HG03342 (cell line): ENCODE data around the gene FBLN2.

Source experiments
- ATAC-seq: cut with Tn5 transposase; IDR thresholded peaks from one replicate; pipeline ENCODE4 v1.9.1; 2021; ENCODE audit warnings: mild to moderate bottlenecking, moderate library complexity; ENCODE audit not compliant: unreplicated experiment

The FBLN2 gene

GRCh38 chr3:13565581-13566452, 16.9 kb downstream of the FBLN2 start:
- ATAC-seq: no peak

DNA sequence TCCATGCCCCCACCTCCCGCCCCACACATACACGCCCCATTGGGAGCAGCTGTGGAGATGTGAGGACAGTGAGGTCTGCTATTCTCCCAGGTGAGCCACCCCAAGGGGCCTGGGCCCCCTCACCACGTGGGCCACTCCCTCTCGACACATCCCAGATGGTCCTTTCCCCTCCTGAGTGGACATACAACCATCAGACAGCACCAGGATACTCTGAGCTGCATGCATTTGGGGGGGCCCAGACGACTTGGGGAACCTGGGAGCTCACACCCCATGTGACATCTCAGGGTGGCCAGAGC, 17.5 kb downstream of the FBLN2 start:
- no peak for ATAC-seq

DNA sequence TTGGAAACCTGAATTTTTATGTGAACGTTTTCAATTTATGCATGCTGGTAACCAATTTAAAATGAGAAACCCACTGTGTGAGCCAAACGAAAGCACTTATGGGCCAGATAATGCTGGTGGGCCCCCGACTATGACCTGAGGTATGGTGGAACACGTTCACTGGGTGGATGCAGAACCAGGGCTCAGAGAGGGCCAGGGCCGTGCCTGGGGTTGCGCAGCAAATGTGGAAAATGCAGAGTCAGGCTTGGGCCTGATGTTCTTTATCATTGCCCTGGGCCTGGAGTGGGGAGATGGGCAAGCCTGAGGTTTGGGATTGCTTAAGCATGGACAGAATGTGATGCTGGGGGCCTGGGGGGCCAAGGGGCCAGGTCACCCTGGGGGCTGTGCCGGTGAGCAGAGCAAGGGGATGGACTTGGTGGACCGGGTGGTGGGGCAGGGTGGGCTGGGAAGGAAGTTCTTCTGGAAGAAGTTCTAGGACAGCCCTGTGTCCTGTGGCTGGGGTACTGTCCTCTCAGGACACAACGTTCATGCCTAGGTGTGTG, 17.9 kb downstream of the FBLN2 start:
- no peak for ATAC-seq

GRCh38 chr3:13567684-13568514, 19.0 kb downstream of the FBLN2 start:
- no peak for ATAC-seq

GRCh38 chr3:13568515-13569028, 19.6 kb downstream of the FBLN2 start:
- no peak for ATAC-seq

DNA sequence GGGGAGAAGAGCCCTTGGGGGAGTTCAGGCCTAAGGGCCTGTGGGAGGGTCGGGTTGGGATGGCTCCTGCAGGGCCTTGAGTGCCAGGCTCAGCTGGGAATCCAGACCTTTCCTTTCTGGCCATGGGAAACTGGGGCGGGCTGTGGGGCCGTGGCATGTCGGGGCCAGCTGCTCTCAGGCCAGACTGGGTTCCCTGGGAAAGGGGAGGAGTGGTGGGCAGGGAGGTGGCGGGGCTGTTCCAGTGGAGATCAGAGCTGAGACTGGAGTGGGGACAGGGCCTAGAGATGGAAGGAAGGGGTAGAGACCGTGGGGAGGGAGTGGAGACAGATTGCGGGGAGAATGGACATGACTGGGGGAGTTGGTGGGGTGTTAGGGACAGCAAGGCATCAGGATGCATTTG, 20.3 kb downstream of the FBLN2 start:
- ATAC-seq: no peak

DNA sequence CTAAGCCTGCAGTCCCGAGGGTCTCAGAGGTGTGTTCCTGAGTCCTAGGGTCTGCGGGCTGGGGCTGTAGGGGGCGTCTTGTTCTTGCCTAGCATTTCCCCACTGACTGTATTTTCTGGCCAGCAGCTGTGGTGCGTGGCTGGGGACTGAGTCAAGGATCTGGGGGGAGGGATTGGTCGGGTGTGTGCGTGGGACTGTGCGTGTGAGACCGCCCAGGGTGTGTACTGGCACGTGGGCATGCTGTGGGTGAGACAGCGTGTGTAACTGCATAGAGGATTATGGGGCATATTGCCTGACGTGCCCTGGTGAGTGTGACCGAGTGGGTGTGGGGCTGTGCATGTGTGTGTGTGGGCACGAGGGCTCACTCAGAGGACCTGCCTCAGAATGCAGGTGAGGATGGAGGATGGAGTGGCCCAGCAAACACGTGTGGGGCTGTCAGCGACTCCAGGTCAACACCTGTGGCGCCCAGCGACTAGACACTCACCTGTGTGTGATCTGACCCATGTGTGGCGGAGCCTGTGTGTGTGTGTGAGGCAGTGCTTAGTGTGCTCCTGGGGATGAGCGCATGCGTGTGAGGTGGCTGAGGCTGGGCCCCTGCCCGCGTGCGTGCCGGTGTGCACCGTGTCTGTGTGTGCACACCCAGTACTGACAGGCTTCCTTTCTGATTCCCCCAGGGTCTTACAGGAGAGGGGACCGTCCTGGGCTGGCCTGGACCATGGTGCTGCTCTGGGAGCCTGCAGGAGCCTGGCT, 20.9 kb downstream of the FBLN2 start:
- no peak for ATAC-seq

GRCh38 chr3:13570391-13571194, 21.7 kb downstream of the FBLN2 start:
- ATAC-seq: no peak

- ATAC-seq: no peak
Observed at GRCh38 chr3:13571264-13571663, 22.3 kb downstream of the FBLN2 start.

DNA sequence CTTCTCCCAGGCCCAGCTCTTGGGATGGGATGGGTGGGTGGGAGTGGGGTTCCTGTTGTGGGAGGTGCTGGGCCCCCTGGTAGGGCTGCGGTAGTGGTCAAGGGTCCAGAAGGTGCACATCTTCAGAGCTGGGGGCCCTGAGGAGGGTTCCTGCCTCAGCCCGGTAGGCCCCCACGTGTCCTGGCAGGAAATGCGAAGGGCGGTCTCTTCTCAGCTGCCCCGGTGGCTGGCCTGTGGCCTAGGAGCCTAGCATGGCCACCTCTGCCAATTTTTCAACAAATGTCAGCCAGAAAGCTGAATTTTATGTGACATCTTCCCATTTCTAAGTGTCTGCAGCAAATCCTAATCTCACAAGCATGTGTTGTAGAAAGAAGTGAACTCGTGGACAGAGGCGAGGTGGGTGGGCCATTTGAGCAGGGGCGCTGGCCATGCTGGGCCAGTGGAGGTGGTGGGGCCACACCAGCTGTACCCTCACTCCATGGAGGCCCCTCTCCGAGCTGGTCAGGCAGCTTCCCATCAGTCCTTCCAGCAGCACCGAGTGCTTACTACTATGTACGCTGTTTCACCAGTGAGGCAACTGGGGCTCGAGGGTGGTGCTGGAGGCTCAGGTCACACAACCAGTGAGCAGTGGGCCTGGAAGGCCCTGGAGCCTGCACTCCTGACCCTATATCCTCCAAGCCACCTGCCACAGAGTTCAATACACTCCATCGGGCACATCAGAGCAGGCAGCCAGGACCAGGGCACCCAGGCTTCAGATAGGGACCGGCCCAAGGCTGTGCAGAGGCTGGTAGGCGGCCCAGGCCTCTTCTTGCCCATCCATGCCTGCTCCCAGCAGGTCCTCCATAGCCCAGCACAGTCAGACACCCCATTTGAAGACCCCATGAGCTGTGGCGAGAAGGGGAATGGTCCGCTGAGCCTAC, 23.2 kb downstream of the FBLN2 start:
- ATAC-seq: no peak

DNA sequence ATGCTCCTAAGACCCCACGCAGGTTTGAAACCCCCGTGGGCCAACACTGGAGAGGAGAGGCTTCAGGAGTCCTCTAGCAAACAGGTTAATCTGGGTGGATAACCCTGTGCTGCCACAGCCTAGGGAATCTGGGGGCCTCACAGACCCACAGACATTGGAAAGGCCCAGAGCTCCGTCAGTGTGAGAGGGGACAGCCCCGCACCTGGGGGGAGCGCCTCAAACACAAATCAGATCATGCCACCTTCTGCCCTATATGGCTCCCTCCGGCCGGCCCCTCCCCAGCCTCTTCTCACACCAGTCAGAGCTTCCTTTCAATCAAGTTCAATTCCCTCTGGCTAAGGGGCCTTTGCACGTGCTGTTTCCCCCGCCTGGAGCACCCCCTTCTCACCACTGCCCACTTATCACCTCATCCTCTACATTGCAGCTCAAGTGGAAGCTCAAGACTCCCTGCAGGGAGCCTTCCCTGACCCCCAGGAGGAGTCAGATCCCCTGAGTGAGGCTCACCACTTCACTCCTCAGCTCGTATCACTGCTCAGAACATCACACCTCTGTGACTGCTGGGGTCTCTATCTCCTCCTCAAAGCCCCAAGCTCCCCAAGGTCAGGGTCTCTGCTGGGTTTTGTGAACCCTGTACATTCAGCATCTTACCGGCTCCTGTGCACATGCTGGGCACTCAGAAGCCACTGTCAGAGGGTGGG, 24.1 kb downstream of the FBLN2 start:
- no peak for ATAC-seq

- no peak for ATAC-seq
Observed at GRCh38 chr3:13574083-13574797, 25.3 kb downstream of the FBLN2 start.

DNA sequence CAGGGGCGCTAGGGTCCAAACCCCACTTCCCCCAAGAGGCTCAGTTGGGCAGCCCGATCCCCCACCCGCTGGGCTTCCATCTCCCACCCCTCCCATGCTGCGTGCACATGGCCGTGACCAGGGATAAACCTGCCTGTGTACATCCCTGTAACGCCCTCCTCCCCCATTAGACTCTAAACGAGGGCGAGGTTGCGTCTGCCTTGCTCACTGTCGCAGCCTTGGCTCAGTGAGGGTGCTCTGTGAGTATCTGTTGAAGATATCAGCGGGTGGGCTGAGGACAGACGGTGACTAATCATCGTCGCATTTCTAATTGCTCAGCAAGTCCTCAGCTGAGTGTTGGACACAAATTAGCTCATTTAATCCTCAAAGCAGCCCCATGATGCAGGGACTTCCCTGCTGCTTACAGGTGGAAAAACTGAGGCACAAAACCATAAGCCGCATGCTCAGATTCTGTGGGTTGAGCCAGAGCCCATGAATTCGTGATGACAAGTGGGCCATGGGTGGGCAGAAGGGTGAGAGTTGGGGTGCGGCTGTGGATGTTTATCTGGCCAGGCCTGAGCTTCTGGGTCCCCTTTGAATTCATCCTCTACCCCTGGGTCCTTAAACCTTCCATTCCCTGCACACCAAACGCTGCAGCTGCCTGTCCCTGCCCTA, 26.0 kb downstream of the FBLN2 start:
- no peak for ATAC-seq

DNA sequence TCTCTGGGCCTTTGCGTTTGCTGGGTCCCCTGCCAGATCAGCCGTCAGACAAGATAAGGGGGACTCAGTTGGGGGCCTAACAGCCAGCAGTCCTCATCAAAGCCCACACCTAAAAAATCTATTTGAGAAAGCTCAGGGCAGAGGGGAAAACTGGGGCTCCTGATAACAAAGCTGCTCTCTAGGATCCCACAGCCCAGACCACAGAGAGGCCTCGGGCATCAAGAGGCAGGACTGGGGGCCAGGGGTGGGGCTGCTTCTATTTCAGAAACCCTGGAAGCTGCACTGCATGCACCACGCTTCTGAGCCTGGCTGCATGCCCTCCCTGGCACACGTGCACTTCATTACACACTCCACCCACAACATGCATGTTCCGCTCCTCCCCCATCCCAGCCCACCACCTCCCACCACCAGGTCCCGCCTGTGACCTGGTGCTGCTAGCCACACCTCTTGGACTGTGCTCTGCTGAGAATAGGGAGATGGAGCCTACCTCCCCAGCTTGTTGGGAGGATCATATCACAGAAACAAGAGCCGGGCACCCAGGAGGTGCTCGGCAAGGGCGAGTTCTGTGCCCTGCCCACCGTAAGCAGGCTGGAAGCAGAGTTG, 26.6 kb downstream of the FBLN2 start:
- no peak for ATAC-seq

DNA sequence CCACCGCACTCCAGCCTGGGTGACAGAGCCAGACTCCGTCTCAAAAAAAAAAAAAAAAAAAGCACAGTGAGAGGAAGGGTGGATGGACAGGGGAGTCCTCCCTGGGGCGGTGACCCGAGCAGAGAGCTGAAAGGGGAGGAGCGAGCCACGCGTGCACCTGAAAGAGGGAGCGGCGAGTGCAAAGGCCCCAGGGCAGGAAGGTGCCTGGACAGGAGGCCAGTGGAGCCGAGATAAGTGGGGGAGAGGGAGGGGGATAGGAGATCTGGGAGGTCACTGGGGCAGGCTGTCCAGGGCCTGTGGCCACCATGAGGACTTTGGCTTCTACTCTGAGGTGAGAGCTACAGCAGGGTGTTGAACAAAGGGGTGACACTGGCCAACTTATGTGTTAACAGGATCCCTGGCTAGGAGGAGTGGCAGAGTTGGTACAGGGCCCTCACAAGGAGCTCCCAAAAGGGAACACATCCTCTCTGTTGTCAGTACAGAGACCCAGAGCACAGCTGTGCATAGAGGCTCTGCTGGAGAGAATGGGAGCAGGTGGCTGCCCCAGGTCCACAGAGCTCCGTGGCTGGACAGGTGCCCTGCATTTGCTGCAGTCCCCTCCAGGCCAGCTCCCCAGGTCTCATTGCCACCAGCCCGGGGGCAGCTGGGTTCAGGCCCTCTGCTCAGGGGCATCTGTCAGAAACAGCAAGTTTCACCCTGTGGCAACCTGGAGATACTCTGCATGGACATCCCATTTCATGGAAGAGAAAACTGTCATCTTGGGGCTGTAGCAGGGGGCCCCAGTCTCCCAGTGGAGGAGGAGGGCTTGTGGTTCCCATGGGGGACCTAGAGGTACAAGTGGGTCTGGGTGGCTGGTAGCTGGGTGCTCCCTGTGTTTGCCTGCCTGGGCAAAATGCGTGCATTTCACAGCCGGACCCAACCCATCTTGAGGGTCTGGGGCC, 28.5 kb downstream of the FBLN2 start:
- ATAC-seq: no peak

GRCh38 chr3:13578251-13578650, 29.3 kb downstream of the FBLN2 start:
- no peak for ATAC-seq
